NCI-H2171 treated with DMSO at 0.1 percent for 48 hours (cell line): ENCODE results near the gene ZFYVE28.
"Not testable (repeated sequence)": the region's sequence is repeated elsewhere in the genome, so short reads cannot be mapped to it uniquely, and the experiment has no call there.

Source experiments
- DNase-seq: peaks from one replicate; lab custom pipeline; 2025; lab: John Stamatoyannopoulos, UW

The ZFYVE28 gene

DNA sequence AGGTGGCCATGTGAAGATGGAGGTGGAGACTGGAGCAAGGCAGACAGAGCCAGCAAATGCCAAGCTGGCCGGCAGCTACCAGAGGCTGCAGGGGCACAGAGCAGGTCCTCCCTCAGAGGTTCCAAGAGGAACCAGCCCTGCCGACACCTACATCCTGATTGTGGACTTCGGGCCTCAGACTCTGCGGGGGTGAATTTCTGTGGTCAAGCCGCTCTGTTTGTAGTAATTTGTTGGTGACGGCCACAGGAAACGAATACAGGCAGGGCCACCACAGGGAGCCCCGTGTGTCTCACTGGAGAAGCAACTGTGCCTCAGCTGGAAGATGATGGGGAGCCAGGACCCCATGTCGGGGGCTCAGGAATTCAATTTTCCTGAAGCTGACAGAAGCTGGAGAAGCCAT, 28.3 kb downstream of the ZFYVE28 start:
- DNase-seq = no peak

DNA sequence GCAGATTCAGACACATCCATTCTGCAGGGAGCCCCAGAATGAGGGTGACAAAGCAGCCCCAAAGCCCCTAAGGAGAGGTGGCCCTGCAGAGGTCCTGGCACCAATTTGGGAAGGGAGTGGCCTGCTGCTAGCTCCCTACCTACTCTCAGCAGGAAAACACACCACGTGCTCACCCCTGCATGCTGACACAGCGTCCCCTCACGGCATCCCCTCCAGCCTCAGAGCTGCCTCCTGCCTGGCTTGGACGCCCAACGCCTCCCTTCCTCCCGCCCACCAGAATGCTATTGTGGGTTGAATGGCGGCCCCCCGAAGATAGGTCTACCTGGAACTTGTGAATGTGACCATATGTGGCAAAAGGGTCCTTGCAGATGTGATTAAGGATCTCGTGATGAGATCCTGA, 28.8 kb downstream of the ZFYVE28 start:
- DNase-seq = no peak

DNA sequence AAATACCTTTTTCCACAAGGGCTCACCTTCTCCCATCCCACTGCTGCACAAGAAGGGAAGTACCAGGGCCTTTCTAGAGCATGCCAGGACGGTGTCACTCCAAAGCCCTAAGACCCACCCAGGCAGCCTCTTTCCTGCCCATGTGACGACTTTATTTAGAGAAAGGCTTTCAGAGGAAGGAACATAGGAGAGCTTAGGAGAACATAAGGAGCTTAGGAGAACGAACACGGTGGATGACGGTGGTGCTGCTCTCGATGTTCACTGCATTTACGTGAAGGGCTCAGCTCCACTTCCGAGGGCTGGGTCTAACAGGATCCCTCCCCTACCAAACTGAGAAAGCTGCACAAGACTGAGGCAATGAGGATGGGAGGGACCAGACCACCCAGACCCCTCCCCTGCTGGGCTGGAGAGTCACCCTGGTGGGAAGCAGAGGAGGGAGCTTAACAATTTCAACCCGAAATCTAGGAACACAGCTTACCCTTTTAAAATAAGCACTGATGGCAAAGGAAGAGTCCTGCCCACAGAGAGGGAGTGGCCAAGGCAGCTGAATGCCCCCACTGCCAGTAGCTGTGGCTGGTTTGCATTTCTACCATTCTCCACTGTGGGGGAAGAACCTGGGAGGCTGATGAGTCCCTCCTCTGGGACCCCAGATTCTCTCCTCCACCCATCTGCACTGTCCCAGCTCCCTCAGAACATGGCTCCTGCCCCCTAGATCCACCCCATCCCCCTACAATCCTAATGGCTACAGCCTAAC, 29.8 kb downstream of the ZFYVE28 start:
- DNase-seq = no peak

DNA sequence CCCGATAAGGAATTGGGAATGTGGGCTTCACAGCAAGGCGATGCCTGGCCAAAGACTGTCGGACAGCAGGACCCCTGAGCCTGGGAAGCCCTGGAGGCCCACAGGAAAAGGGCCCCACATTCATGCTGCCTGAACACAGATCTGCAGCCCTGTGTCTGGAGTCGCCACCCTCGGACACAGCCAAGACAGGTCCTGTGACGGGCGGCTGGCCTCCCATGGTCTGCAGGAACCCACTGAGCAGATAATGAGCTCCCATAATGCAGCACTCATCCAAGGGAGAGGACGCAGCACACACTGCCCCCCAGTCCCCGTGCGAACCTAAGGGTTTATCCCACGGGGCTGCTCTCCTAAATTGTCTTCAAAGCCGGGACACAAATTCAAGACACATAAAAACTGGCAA, 30.6 kb downstream of the ZFYVE28 start:
- DNase-seq = no peak

DNA sequence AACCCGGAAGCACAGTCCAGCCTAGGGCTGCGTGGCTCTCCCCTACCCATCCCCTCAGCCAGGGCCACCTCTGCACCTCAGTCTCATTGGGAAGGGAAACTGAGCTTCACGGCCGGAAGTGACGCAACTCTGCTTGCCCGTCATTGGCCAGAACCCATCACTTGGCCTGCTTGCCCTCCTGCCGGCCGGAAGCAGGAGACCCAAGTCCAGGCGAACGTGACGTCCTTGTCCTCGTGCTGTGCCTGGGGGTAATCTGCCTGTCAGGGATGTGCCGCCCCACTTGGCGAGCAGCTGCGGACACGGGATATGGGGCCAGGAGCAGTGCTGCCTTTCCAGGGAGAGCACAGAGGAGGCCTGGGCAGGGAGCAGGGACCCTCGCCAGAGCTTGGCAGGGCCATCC, 31.2 kb downstream of the ZFYVE28 start:
- DNase-seq = no peak

DNA sequence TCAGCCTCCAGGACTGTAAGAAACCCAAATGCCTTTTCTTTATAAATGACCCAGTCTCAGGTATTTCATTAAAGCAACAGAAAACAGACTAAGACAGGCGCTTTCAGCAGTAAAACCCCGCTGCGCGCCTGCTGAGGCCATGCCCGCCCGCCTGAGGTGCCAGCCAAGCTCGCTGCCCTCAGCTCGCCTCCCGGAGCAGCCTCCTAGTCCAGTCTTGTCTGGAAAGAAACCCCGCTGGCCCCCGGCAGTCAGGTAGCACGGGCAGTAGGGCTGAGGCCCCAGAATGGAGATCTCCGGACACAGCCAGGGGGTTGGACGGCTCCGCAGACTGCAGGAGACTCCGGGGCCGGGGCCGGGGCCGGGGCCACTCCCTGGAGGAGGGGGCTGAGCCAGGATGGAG, 31.7 kb downstream of the ZFYVE28 start:
- DNase-seq = no peak

DNA sequence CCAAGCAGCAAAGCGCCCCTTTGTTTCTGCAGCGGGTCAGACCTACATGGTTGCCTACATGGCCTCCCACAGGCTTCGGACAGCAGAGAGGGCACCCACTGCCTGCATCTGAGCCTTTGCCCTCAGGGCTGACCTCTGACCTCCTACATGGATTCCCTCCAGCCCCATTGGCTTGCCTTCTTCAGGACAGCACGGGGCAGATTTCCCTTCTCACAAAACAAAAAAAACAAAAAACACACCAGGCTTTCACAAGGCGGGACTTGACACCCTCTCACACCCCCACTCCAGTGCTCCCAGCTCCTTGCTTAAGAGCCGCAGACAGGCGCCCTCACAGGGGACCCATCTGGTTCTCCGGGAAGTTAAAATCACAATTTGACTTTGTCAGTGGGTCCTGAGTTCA, 32.9 kb downstream of the ZFYVE28 start:
- no peak for DNase-seq

DNA sequence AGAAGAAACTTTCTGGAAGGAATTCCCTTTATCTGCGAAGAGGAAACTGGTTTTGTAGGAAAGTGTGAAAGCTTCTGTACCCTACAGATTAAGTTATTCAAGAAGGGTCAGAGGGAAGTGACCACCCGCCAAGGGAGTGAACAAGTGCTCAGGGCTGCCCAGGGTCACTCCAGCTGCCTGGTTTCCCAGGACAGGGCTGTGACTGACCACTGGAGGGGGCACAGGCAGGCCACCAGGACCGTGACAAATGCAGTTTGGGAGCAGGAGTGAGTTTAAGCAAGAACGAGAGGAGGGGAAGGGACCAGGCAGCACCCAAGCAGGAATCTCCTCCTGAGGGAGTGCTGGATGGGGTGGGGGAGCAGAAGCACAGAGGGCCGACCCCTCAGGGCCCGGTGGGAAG, 34.2 kb downstream of the ZFYVE28 start:
- no peak for DNase-seq

DNA sequence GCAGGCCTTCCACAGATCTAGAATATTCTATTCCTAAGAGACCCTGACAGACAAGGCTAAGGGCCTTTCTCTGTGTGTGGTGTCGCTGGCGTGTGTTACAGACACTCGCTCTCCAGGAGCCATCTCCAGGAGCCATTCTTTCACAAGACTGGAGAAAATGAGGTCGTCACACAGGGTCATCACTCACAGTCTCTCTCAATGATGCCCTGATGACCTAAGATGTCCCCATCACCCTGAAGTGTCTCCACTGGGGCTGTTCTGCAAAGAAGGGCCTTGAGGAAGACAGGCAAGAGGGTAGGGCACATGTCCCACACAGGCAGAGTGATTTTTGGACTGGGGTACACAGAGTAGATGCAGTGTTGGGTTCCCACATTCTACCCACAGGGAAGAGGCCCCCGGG, 34.7 kb downstream of the ZFYVE28 start:
- no peak for DNase-seq

DNA sequence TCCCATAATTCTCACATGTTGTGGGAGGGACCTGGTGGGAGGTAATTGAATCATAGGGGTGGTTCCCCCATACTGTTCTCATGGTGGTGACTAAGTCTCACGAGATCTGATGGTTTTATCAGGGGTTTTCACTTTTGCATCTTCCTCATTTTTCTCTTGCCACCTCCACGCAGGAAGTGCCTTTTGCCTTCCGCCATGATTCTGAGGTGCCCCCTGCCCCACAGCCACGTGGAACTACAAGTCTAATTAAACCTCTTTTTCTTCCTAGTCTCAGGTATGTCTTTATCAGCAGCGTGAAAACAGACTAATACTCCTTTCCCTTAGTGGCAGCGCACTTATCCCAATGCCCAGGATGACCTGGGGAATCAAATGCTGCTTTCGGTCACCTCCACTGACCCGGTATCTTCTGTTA, 35.2 kb downstream of the ZFYVE28 start:
- DNase-seq = not testable (repeated sequence)

DNA sequence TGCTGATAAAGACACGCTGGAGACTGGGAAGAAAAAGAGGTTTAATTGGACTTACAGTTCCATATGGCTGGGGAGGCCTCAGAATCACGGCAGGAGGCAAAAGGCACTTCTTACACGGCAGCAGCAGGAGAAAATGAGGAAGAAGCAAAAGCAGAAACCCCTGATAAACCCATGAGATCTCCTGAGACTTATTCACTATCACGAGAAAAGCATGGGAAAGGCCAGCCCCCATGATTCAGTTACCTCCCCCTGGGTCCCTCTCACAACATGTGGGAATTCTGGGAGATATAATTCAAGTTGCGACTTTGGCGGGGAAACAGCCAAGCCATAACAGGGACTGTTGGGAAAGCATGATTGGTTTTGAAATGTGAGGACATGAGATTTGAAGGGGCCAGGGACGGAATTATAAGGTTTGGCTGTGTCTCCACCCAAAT, 35.7 kb downstream of the ZFYVE28 start:
- DNase-seq = not testable (repeated sequence)

DNA sequence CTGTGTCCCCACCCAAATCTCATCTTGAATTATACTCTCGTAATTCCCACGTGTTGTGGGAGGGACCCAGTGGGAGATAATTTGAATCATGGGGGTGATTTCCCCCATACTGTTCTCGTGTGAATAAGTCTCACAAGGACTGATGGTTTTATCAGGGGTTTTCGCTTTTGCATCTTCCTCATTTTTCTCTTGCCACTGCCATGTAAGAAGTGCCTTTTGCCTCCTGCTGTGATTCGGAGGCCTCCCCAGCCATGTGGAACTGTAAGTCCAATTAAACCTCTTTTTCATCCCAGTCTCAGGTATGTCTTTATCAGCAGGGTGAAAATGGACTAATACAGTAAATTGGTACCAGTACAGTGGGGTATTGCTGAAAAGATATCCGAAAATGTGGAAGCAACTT, 37.9 kb downstream of the ZFYVE28 start:
- not testable (repeated sequence) for DNase-seq

DNA sequence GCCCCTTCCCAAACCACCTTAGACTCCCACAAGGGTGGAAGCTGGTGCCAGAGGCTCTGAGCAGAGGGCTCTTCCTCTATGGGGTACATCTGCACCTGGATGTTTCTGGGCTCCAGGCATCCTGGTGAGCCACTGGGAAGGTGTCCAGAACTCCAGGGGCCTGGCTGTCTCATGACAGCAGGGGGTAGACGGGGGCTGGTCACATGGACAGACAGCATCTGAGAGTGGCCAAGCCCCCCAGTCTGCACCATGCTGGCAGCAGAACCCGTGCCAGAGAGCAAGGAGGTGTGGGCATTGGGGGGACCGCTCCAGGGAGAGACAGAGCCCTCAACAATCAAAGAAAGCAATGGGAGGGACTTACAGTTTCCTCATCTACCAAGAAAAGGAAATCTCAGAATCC, 39.5 kb downstream of the ZFYVE28 start:
- no peak for DNase-seq

DNA sequence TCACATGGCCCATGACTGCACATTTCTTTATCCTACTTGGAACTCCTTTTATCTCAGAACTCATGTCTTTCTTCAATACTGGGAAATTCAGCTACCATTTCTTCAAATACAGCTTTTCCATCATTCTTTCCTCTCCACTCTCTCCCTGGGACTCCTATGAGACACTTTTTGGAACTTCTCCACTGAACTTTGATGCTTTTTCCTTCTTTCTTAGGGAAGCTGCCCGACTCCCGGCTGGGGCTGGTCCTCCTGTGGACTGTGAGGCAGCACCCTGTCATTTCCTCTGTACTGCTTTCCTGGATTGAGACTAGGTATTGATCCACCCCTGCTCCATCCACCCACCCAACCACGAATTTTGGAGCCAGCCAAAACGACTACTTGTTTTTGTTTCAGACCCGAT, 40.0 kb downstream of the ZFYVE28 start:
- DNase-seq = no peak

DNA sequence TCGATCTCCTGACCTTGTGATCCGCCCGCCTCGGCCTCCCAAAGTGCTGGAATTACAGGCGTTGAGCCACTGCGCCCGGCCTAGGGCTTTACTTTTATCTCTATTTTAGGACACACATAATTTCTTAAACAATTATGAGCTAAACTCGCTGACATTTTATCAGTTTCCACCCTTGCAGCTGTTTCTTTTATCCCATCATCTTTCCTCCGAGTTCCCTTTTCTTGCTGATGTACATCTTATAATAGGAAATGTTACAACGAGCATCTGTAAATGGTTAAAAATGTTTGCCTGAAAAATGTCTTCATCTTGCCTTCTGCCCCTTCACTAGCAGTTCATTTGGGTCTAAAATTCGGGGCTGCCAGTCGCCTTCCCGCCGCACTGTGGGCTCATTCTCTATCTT, 41.2 kb downstream of the ZFYVE28 start:
- DNase-seq = no peak

DNA sequence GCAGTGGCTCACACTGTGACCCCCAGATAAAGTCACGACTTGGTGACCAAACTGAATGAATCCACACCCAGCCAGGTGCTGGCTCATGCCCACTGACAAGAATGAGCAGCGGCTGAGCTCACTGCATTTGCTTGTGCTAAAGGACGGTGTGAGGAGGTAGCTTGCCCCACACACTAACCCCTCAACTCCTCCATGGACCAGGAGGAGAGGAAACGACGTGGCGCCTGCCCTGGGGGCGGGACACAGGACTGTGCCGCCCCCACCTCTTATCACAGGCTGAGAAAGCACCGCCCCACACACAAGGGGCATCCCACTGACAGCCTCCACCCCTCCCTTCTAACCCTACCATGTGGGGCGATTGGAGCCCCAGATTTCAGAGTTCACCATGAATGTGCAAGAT, 43.0 kb downstream of the ZFYVE28 start:
- no peak for DNase-seq

DNA sequence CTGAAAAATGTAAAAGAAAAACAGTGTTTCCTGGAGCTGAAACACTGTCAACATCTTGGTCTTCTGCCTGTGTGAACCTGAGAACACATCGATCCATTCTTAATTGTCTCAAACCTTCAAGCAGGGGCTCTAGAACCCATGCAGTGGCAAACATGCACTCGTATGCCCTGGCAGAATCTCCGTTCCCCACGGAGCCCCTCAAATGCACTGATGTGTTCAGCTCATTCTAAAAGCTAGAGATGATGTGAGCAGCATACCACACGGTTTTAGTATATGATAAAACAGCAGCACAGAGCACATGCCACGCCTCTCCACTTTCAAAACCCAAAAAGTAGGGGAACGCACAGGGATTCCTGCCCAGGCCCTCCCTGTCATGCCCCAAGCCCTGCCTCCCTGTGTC, 44.9 kb downstream of the ZFYVE28 start:
- DNase-seq = no peak

DNA sequence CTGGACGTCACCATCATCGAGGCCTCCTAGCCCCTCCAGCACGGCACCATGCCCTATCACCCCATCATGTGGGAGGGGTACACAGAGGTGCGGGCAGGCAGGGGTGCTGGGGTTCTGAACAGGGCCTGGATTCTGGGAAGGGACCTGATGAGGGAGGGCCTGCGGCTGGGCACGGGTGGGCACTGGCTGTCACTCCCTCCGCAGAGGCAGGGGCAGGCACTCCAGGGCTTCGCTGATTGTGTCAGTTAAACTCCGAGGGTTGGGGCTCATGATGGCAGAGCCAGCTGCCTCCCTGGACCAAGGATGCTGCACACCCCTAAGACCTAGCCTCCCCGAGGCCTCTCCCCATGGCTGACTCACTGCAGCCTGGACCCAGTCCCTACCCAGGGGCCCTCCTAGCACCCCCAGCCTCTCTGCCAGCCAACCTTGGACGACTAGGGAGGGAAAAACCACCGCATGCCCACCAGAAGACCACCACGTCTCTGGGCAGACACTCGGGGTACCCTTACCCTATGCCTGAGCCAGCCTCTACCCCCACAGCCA, 45.9 kb downstream of the ZFYVE28 start:
- no peak for DNase-seq

DNA sequence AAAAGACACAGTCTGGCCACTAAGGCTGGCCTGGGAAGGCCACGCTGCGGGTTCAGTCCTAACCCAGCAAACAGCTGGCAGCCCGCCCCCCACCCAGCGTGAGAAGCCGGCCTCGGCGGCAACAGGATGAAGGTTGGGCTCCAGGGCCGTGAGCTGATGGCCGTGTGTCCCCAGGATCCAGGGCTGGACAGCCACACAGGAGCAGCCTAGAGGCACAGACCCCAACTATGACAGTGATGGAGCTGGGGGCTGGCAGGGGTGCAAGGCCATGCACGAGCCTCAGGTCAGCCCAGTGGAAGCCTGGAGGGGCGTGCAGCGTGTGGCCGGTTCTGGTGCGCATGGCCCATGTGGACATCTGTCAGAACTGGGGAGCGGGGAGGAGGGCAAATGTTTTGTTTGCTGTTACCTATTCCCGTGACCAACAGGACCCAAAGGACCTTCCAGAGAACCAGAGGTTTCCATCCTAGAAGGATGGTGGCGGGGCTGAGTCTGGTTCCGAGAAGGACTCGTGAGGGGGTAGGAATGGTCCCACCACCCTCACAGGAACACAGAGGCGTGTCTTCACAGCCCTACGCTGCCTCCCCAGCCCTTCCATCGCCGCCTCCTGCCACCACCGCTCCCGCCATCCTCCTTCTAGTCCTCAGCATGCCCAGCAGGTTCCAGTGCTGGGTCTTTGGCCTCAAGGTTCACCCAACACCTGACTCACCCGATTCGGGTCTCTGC, 46.5 kb downstream of the ZFYVE28 start:
- DNase-seq = no peak

DNA sequence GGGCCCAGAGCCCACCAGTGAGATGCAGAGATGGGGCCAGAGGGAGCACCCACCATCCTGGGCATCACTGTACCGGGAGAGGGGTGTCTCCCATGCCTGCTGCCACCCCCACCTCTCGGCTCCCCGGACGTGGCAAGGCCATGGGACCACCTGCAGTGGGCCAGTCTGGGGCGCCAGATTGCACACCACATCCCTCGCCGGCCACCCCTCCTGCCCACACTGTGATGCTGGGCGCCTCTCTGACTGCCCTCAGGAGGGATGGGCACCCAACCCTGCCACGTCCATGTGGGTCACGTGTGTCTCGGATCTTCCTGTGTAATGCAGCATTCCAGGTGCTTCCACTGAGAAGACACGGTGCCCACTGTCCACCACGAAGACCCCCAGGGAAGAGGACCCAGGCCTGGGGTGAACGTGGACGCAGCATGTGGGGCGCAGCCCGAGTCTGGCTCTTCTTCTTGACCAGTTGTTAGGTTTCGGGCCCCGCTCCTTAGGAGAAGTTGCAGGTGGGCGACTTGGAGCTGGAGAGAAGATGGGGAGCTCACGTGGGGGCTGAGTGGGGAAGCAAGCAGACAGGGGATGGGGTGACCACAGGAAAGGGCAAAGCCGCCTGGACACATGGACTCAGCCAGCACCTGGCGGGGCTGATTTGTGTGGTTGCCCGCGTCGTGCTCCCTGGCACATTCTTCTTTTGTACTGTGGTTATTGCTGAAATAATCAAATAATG, 47.7 kb downstream of the ZFYVE28 start:
- DNase-seq = no peak

DNA sequence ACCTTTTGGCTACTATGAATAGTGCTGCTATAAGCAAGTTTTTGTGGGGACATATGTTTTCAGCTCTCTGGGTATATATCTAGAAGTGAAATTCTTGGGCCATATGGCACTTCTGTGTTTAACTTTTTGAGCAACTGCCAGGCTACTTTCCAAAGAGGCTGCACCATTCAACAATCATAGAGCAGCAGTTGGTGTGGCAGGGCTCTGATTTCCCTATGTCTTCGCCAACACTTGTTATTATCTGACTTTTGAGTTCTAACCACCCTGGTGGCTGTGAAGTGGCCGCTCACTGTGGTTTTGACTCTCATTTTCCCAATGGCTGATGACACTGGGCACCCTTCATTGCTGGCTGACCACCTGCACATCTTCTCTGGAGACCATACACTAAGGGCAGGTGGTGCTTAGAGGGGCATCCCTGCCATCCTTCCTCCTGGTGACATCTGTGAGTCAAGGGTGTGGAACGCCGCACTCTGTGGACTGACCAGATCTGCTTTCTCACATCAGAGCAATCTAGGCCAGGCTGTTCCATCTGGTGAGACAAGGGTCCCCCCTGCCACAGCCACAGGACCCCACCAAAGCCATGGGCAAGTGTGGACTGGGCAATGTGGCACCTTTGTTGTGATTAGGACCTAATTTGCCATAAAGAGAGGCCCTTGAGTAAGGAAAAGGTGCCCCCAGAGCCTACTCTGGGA, 49.6 kb downstream of the ZFYVE28 start:
- no peak for DNase-seq

DNA sequence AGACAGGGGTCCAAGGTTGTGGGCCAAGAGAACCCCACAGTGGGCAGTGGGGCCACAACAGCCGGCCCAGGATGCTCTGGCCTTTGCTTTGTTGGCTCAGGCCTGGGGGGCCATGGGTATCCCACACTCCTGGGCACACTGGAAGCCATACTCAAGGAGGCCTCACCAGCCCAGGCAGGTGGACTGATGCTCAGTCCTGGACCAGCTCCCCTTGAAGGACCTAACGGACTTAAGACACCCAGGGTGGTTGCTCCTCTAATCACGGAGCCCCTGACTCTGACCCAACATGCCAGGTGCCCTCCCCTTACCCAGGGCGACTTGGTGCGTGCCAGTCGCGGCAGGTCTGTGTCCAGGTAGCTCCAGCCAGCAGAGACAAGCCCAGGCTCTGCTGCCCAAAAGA, 50.8 kb downstream of the ZFYVE28 start:
- DNase-seq = no peak
